UCSD-AML1 (cell line): Measurements from ENCODE around the gene IGLL5.
"Not testable (repeated sequence)": the region's sequence is repeated elsewhere in the genome, so short reads cannot be mapped to it uniquely, and the experiment has no call there.

ENCODE experiments used
- DNase-seq: peaks from one replicate; lab custom pipeline; 2025; ENCODE audit not compliant: unreplicated experiment; lab: John Stamatoyannopoulos, UW

The IGLL5 gene

GRCh38 chr22:22899342-22900080 is 11.9 kb downstream of the IGLL5 start:
- not testable (repeated sequence) for DNase-seq

DNA sequence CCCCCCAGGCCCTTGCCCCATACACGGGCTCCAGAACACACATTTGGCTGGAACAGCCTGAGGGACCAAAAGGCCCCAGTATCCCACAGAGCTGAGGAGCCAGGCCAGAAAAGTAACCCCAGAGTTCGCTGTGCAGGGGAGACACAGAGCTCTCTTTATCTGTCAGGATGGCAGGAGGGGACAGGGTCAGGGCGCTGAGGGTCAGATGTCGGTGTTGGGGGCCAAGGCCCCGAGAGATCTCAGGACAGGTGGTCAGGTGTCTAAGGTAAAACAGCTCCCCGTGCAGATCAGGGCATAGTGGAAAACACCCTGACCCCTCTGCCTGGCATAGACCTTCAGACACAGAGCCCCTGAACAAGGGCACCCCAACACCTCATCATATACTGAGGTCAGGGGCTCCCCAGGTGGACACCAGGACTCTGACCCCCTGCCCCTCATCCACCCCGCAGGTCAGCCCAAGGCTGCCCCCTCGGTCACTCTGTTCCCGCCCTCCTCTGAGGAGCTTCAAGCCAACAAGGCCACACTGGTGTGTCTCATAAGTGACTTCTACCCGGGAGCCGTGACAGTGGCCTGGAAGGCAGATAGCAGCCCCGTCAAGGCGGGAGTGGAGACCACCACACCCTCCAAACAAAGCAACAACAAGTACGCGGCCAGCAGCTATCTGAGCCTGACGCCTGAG is 13.1 kb downstream of the IGLL5 start:
- not testable (repeated sequence) for DNase-seq

DNA sequence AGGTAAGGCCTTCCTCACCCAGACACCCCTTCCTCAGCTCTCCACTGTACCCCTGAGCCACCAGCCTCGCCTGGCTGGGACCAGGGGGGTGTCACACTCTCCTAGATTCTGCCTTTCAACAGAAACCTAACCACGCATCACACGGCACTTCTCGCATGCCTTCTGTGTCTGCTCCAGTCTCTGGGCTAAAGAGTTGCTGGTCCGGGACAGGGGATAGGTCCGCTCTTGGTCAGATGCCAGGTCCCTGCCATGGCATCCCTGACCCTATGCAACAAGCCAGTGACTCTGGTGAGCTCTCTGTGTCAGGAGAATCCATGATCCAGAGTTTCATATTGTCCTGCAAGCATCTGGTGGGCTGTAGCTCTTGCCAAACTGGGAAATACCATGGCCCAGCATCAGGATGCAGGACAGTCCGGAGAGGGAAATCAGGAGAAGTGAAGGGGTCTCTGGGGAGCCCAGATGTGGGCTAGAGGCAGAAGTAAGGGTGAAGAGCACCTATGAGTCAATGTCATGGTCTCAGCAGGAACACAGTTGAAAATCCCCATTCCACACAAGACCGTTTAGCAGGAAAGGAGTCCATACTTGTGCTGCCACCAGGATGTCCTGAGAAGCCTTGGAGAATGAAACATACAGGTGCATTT is 14.1 kb downstream of the IGLL5 start:
- no peak for DNase-seq

GRCh38 chr22:22902247-22903001 is 14.8 kb downstream of the IGLL5 start:
- peak; percentile 28 for DNase-seq

- peak; percentile 57 for DNase-seq
These were observed 15.8 kb downstream of the IGLL5 start for GRCh38 chr22:22903355-22903777.

DNA sequence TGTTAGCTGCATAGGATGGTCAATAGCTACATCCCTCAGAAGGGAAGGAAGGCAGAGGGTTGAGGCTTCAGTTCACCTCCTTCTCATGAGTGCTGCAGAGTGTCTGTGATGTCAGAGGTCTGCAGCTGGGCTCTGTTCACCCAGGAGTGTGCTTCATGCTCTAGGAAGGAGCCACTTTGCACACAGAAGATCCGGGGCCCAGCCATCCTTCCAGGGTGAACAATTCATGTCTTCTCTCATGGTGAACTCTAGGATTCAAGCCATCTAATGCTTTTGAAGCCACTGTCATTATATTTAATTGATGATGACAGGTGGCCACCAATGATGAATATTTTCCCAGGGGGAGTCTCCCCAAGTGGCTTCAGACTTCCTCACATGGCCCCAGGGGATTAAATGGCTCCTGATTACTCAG is 16.2 kb downstream of the IGLL5 start:
- peak; percentile 57 for DNase-seq

- not testable (repeated sequence) for DNase-seq
These were observed 17.1 kb downstream of the IGLL5 start for GRCh38 chr22:22904736-22905135.

DNA sequence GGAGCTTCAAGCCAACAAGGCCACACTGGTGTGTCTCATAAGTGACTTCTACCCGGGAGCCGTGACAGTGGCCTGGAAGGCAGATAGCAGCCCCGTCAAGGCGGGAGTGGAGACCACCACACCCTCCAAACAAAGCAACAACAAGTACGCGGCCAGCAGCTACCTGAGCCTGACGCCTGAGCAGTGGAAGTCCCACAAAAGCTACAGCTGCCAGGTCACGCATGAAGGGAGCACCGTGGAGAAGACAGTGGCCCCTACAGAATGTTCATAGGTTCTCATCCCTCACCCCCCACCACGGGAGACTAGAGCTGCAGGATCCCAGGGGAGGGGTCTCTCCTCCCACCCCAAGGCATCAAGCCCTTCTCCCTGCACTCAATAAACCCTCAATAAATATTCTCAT is 18.8 kb downstream of the IGLL5 start:
- DNase-seq: not testable (repeated sequence)

DNA sequence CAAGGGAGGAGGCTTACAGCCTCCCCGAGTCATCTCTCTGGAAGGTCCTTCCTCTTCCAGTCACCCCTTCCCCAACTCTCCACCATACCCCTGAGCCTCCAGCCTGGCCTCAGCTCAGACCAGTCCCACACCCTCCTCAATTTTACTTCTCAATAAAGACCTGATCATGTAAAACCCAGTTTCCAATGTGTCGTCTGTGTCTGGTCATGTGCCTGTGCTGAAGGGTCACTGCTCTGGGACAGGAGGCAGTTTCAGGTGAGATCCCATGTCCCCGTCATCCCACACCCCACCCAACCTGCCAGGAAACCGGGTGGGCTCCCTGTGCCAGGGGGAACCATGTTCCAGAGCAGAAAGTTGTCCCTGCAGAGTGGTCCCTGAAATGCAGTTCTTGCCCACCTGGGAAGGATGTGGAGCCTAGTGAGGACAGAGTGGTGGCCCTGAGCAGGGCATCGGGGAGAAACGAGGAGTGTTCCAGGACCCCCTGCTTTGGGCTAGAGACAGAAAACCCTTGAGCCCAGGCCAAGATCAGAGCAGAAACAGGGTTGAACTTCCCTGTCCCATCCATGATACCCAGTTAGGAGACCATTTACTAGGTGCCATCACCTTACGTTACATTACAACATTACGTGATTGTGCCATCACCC is 19.4 kb downstream of the IGLL5 start:
- no peak for DNase-seq

GRCh38 chr22:22907551-22908494 is 20.2 kb downstream of the IGLL5 start:
- no peak for DNase-seq

- DNase-seq: no peak
These were observed 20.9 kb downstream of the IGLL5 start for GRCh38 chr22:22908495-22908861.

GRCh38 chr22:22908941-22909604 is 21.5 kb downstream of the IGLL5 start:
- DNase-seq: no peak

DNA sequence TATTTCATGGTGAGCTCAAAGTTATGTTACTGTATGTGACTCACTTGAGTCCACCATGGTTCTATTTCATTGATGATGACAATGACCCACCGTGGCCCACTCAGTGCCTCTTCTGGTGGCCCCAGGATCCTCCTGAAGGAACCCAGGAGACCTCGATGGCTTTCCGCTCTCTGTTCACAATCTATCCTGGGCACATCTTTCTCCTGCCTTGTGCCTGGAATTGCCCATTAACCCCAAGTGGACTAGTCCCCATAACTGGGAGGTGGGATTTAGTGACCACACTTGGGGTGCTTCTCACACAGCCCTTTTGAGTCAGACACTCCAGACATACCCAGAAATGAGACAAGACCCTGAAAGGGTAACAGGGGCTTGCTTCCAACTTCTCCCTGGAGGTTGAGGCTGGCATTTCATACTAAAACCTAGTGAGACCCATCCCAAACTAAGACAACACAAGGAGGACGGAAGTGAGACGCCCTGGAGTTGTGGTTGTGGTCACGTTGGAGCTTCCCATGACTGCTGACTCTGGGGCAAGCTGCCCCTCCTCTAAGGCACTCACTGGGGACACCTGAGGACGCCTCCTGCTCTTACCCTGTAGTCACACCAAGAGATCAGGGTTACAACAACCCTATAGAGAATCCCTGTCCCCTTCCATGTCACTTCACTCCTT is 22.1 kb downstream of the IGLL5 start:
- no peak for DNase-seq

DNA sequence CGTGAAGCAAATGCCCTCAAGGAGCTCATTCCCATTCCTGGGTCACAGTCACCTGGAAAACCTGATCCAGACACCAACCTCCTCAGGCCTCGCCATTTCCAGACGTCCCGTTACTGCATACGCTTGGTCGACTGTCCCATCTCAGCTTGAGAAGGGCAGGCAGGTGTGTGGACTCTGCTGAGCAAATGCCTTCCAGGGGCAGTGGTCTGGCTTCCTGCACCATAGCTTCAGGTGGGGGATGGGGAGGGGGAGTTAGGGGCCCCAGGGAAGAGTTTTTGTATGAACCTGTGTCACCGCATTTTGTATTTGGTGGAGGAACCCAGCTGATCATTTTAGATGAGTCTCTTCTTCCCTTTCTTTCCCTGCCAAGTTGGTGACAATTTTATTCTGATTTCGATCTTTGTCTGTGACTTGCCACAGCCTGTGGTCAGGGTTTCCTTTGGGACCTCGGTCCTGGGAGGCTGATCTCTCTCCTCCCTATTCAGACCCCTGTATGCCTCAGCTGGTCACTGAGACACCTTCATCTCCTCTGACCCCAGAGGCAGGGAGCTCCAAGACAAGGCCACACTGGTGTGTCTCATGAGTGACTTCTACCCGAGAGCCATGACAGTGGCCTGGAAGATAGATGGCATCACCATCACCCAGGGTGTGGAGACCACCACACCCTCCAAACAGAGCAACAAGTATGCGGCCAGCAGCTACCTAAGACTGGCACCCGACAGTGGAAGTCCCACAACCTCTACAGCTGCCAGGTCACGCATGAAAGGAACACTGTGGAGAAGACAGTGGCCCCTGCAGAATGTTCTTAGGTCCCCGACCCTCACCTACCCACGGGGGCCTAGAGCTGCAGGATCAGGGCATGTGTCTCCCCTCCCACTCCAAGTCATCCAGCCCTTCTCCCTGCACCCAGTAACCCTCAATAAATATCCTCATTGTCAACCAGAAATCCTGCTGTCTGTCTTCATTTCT is 22.9 kb downstream of the IGLL5 start:
- DNase-seq: no peak

GRCh38 chr22:22911327-22912134 is 23.9 kb downstream of the IGLL5 start:
- DNase-seq: no peak

DNA sequence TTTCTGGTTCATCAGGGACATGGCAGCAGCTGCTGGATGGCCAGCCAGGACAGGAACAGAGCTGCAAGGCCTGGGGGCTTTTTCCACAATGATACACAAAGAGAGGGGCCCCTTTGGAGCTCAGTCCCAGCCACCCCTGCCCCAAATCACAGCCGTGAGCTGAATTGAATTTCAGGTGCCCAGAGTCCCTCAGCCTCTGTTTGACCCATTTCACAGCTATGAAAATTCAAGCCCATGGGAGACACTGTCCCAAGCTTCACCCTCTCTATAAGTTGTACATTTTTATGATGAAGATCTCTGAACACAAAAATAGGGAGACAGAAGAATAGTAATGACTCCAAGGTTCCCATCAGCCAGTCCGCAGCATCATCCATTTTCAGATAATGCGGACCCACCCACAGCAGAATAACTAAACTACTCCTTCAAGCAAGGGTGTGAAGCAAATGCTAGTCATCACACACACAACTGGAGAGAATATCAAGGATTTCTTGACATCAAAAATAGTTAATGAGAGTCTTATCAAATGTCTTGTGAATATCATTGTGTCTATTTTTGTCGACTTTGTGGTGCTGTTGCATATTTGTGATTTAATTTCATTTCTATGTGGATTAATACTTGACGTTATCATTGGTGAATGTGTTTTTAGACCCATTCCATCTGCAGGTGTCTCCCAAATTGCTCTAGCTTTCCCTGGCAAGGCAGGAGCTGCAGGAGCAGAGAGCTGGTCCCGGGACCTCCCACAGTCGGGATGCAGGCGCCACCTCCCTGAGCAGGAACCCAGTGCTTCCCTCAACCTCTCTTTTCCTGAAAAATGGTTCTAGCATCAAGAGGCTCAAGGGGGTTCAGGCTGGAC is 24.7 kb downstream of the IGLL5 start:
- DNase-seq: no peak
